GM21390 (cell line): ENCODE data around the gene PLCD4.

Experiments
- ATAC-seq: cut with Tn5 transposase; IDR thresholded peaks from one replicate; pipeline ENCODE4 v1.9.1; 2021; ENCODE audit not compliant: unreplicated experiment

Gene PLCD4

DNA sequence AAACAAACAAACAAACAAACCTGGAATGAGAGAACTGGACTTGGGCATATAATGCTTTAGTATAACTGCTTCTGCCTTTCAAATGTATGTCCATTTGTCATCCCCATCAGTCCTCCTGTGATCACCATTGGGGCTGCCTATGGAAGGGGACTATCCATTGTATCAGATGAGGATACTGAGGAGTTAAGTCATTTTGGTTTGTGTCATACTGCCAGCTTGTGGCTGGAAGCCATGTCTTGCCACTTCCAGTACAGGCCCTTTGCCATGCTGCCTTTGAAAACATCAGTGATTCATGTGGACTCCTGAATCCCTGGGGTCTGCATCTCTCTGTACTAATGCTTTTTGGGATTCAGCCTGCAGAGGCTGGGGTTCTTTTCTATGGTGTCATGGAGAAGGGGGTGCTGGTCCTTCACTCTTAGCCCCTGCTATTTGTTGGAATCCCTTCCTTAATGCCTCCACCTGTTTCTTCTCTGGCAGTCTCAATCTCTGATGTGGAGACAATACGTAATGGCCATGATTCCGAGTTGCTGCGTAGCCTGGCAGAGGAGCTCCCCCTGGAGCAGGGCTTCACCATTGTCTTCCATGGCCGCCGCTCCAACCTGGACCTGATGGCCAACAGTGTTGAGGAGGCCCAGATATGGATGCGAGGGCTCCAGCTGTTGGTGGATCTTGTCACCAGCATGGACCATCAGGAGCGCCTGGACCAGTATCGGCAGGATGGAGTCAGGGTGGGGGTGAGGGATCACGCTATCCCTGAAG, 10.6 kb downstream of the PLCD4 start:
- ATAC-seq = no peak

DNA sequence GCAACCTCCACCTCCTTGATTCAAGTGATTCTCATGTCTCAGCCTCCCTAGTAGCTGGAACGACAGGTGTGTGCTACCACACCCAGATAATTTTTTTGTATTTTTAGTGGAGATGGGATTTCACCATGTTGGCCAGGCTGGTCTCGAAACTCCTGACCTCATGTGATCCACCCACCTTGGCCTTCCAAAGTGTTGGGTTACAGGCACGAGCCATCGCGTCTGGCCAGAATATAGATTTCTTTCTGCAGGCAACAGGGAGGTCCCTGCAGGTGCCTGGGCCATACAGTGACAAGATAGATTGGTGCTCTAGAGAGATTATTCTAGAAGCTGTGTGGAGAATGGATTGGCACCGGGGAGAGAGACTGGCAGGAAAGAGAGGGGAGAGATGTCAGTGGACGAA, 13.3 kb downstream of the PLCD4 start:
- no peak for ATAC-seq

DNA sequence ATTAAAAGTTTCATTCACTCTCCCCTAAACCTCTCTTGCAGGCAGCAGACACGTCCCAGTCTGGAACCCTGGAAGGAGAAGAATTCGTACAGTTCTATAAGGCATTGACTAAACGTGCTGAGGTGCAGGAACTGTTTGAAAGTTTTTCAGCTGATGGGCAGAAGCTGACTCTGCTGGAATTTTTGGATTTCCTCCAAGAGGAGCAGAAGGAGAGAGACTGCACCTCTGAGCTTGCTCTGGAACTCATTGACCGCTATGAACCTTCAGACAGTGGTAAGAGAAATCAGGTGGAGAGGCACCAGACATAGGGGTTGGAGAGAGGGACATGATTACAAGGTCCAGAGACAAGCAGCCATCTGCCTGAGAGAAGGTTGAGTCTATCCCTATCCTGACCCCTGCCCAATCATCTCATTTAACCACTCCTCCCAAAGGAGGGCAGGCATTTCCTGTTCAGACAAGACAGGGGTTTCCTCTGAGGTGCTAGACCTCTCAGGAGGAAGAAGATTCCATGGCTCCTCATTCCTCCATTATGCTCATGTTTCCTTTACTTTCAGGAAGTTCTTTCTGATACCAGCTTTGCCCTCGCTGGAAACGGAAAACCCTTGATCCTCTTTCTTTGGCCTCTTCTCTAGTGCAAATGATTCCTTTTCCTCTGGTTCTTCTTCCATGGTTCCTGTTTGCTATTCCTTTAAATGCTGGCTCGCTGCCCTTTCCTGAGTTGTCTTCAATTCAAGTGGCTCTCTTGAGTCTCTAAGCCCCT, 15.1 kb downstream of the PLCD4 start:
- ATAC-seq = no peak

DNA sequence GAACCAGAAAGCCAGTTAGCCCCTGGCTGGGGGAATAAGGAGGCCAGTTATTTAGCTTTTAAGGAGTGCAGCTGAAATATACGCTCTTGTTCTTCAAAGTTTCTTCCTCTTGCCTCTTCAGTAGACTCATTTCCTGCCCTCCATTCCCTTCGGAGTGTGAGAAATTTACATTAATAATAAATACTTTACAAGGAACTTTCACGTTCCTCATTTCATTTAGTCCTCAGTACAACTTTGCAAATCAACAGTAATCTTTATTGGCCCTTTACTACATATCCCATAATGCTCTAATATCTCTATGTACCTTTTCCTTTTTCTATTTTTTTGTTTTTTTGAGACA, 15.6 kb downstream of the PLCD4 start:
- ATAC-seq = no peak

DNA sequence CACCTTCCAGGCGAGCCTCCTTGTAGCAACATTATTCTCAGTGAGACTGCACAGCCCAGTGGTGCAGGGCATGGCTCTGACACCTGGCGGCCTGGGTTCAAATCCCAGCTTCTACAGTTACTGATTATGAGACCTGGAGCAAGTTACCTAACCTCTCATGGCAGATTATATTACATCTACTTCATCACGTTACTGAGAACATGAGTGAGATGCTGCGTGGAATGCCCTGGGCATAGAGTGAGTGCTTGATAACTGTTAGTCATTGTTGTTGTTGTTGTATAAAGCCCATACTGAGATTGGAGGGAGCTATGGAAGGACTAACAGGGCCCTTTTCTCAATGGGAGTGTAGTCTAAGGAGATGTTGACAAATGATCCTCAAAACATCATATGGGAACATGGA, 18.7 kb downstream of the PLCD4 start:
- no peak for ATAC-seq

DNA sequence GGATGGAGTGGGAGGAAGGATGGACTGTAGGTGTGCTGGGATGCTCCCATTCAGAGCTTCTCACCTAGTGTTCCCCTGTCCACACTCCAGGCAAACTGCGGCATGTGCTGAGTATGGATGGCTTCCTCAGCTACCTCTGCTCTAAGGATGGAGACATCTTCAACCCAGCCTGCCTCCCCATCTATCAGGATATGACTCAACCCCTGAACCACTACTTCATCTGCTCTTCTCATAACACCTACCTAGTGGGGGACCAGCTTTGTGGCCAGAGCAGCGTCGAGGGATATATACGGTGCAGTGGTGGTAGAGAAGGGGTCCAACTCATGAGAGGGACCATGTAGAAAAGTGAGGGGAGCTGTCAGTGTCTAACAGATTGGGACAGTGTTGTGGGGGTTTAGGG, 20.2 kb downstream of the PLCD4 start:
- no peak for ATAC-seq

DNA sequence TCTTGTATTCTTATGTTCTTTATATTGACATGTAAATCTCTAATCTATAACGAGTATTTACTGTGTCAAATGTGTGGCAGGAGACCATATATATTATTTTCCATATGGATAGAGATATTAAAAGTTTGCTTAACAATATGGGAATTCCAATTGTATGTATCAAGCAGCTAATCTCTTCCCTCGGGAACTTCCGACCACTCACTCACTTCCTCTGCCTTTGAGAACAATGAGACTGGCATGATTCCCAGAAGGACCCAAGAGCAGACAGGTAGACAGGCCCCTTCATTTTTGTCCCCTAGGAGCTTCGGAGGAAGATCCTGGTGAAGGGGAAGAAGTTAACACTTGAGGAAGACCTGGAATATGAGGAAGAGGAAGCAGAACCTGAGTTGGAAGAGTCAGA, 24.1 kb downstream of the PLCD4 start:
- no peak for ATAC-seq

DNA sequence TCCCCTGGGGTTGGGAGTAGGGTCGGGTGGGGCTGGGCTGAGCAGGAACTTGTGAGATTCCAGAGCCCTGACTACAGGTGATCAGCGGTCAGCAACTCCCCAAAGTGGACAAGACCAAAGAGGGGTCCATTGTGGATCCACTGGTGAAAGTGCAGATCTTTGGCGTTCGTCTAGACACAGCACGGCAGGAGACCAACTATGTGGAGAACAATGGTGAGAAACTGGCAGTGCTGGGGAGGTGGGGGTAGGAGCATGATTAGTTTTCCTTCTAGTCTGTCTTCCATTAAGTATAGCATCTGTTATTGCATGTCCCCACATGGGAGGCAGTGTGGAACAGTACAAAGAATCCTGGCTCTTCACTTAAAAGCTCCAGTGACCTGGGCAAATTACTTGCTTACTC, 28.0 kb downstream of the PLCD4 start:
- no peak for ATAC-seq

DNA sequence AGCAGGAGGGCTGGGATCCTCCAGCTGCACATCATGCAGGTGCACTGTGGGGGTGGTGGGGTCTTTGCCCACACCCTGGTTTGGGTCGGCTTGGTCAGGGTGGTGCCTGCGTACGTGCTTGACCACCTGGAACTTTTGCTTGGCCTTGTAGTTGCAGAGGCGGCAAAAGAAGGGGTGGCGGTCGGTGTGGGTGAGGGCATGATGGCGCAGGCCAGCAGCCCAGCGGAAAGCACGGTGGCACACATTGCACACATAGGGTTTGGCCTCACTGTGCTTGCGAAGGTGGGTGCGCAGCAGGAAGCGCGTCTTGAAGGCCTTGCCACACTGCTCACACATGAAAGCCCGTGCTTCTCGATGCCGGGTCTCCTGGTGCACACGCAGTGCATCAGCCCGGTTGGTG, 30.7 kb downstream of the PLCD4 start:
- ATAC-seq = no peak

DNA sequence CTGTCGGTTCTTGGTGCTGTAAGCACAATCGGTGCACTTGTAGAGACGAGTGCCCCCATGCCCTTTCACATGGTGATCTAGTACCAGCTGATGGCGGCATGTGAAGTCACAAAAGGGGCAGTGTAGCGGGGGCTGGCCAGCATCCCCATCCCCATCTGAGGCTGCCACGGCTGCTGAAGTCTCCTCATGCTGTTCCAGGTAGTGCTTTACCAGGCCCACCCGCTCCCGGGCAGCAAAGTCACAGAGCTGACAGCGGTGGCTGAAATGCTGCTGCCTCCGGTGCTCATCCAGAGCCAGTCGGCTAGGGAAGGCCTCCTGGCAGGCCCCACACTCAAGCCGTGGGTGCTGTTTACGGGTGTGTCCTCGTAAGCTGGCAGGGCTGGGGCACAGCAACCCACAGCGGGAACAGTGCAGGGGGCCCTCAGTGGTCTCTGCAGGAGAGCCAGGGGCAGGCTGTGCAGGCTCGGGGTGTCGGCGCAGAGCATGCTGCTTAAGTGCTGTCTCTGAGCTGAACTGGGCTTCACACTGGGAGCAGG, 34.5 kb downstream of the PLCD4 start:
- no peak for ATAC-seq

DNA sequence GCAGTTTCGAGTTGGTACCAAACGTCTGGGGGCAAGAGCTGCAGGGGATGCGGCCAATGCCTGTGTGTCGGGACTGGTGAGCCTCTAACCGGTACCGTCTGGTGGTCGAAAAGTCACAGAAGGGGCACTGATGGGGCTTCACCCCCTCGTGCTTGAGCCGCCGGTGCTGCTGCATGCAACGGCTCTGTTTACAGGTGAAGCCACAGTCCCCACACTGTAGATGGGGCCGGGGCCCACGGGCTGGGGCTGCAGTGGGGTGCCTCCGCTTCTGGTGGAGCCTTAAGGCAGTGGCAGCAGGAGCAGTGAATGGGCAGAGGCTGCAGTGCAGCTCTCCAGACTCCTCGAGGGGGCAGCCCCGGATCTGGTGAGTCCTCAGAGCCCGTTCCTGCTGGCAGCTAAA, 35.1 kb downstream of the PLCD4 start:
- no peak for ATAC-seq

DNA sequence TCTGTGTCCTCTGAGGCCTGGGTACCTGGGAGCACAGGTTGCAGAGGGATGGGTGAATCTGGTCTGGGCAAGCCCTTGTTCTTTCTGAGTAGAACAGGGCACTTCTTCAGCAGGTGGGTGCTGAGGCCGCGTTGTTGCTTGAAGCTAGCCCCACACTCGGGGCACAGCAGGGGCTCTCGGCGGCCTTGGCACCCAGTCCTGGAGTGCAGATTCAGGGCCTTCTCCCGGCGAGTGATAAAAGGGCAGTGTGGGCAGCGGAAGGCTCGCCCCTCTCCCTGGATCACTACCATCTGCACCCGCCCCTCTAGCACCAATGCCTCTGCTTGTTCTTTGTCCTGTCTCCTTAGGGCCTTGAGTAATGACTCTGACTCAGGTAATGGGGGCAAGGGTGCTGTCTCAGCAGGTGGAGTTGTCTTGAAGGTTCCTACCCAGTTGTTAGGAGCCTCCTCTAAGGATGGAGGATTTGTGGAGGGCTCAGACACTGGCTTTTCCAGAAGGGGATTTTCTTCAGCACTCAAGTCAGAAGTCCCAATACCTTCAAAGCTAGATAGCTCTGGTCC, 36.1 kb downstream of the PLCD4 start:
- ATAC-seq = no peak

DNA sequence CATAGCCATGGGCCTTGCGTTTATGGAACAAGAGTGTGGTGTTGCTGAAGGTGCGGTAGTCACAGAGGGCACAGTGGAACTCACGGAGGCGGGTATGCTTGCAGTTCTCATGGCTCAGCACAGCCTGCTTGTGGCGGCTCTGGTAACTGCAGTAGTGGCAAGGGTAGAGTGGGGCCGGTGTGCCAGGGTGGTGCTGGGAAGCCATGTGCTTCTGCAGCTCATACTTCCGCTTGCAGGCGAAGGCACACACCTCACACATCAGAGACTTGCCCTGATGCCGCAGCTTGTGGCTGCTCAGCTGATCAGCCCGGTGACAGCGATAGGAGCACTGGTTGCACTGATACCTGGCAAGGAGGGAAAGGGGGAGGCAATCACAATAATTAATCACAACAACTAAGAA, 37.0 kb downstream of the PLCD4 start:
- no peak for ATAC-seq

DNA sequence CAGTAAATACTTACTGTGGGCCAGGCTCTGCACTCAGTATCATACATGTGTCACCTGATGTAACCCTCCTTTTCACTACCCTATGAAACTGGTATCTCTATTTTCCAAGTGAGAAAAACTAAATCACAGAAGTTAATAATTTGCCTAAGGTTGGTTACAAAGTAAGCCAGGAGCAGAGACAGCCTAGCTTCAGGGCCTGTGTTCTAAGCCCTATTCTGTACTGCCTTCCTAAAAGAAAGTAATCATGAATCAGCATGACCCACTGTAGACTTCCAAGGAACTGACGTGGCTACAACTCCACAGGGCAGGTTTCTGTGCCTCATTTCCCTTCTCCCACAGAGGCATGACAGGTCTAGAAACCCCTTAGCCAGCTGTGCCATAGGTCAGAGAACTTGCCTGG, 37.4 kb downstream of the PLCD4 start:
- ATAC-seq = no peak

DNA sequence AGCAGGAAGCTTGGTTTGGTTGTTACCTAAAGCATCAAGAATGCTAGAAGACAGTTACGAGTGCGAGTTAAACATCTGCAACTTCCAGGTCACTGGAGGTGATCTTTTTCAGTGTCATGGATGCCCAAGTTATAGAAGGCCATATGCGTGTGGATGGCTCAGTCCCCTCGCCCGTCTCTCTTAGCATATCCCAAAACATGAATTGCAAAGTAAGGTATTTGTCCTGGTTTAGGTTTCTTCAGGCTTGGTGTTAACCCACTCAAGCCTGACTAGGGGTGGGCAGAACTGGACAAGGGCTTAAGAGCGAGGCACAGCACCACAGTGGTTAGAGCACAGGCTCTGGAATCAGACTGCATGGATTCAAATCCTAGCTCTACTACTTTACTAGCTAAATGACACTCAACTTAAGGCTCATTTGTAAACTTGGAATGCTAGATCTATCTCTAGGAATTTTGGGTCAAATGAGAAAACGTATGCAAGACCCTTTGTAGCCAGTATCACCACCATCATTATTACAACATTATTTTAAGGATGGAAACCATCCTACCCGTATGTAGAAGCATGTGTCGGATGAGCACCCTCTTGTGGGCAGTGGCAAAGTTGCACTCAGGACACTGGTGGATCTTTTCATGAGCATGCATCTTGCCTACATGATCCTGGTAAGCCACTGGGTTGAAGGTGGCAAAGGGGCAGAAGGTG, 40.5 kb downstream of the PLCD4 start:
- no peak for ATAC-seq

DNA sequence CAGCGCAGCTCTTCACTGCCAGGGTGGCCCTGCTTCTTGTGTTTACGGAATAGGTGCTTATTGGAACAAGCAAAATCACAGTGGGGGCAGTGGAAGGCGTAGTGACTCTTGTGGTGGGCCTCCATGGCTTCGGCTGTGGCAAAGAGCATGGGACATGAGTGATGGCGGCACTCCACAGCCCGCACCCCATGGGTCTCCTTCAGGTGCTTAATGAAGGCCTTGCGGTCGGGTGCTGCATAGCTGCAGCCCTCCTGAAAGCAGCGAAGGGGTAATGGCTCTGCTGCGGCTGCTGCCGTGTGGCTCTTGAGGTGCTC, 41.0 kb downstream of the PLCD4 start:
- ATAC-seq = no peak

DNA sequence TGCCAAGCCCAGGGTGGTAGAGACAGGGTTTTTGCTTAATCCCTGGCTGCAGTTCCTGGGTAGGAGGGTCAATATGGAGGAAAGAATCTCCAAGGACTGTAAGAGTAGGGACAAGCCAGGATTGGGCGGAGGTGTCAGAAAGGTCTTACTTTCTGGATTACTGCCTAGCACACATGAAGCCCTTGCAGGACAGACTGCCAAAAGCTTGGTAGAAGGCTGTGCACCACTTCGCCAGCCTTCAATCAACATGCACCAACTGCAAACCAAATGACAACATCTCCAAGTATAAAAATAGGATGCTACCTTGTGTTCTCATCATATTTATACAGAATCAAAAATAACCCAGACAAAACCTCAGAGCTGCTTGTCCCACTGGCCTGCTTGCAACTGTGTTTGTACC, 48.1 kb downstream of the PLCD4 start:
- ATAC-seq = no peak

DNA sequence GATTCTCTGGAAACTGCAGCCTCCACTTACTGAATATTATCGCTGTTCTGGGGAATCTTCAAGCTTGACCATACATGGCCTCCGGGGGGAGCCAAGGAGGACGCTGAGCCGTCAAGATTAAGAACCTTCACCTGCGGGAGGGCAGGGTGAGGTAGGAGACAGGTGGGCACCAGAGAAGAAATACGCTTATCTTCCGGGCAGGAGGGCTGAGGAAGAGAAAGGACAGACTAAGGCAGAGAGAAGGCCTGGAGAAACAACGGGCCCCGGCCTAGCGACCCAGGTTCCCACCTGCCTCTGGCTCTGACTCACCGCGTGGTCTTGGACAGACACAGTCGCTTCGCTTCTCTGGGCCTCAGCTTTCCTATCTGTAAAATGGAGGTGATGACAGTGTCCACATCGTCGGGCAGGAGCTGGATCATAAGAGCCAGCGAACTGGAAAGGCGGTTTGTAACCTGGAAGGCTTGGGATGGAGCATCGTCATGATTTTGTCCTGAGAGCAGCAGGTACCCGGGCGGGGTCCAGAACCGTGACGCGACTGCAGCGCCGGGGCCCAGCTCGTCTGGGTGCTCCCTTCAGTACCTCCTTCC, 51.1 kb downstream of the PLCD4 start:
- ATAC-seq = peak; percentile 37

DNA sequence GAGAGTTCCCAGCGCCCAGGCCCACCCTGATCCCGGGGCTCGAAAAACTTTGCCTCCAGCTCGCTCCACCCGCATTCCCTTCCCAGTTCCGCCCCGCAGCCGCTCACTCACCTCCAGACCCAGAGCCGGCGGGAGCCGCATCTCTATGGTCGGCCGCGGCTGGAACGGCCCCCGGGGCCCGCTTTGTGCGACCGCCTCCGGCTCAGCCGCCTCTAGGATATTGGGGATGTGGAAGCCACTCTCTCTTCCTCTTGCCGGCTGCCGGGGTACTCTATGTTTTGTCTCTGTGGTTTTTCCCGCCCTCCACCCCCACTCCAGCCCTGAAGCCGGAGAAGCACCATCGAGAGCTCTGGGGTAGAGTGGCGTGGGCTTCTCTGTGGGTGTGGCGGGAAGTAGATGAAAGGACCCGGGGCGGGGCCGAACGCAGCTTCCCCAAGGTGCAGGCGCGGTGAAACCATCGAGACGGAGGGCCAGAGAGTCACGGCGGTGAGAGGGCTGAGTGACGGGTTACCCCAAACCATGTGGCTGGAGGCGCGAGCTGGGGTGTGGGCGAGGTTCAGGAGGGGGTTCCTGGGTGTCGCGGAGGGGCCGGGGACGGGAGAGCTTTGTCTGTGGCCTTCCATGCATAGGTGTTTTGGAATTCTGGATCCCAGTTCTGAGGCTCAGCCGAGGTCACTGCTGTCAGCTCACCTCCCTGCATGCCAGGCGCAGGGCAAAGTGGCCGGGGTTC, 51.7 kb downstream of the PLCD4 start, which contains the start of the genes BCS1L and ZNF142:
Gene BCS1L (plus strand): TSS at position 426 of the 730 bp plus-strand sequence. CDS start 1,305 bp downstream, outside the sequence.
Gene ZNF142 (minus strand): TSS at position 366 of the 730 bp plus-strand sequence. CDS start 3,194 bp downstream, outside the sequence.
- peak; percentile 97 for ATAC-seq

DNA sequence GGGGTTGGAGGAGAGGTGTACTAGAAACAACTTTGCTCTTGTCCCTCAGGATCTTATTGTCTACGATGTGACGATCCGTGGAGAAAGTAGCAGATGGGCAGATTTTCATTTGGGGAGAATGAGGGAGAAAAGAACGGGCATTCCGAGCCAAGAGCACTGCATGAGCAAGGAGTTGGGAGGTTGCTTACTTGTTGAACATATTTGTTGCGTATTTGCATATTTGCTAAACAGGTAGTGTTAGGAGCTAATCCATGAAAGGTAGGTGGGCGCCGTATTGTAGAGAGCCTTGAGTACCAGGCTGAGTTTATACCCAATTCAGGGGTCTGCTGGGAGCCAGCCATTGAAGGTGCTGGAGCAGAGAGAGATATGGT, 52.3 kb downstream of the PLCD4 start:
- ATAC-seq = no peak
